GM23248 (cell line): Measurements from ENCODE around the gene RGS5.

Experiments
- EZH2 ChIP-seq: fragments of 200-600 bp; sonication (generic); IDR thresholded peaks from 2 replicates; pipeline ENCODE4 v1.6.1; 2018; ENCODE audit warnings: antibody characterized with exemption, mild to moderate bottlenecking; ENCODE audit not compliant: insufficient read depth, poor library complexity, severe bottlenecking
- EZH2phosphoT487 ChIP-seq: fragments of 200-600 bp; sonication (generic); IDR thresholded peaks from 2 replicates; pipeline ENCODE4 v1.6.1; 2018; ENCODE audit warnings: antibody characterized with exemption, moderate library complexity, mild to moderate bottlenecking, low read depth; ENCODE audit not compliant: insufficient read depth

DNA sequence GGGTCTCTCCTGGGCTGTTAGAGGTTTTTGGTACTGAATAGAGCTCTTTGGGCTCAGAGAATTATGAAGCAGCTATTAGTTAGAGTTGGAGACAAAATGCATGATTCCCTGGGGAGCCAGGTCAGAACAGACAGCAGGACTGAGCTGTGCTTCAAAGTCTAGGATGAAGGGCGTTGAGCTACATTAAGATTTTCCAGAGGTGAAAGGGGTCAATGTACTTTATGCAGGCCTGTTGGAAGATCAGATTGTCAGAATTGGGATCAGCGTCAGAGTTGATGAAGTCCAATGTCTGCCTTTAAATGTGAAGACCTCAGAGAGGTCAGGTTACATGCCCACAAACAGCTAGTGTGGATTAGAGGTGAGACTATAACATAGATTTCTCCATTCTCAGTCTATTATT is 53.8 kb downstream of the RGS5 start:
- TF ChIP-seq EZH2phosphoT487 (no peak), EZH2 (no peak)
